ENCODE results near the gene CUZD1.

The CUZD1 gene

DNA sequence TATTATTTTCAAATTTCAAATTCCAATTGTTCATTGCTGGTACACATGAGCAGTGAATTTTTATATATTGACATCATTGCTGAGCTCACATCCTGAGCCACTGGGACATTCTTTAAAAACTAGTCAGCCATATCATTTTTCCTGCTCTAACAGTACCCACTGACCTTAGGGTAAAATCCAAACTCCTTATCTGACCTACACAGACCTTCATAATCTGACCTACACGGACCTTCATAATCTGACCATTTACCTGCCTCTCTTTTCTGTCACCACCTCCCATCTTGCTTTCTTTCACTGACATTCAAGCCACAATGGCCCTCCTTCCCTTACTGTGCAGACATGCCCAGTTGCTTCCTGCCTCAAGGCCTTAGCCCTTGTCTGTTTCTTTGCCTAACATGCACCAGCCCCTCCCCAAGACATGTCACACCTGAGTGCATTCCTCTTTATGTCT lies 16.1 kb upstream of the CUZD1 start:
- TF ChIP-seq SIN3A (IDR thresholded peaks at IDR 0.05; ENCODE audit: borderline replicate concordance, insufficient read depth, low read length) (no peak), REST (IDR thresholded peaks at IDR 0.05; ENCODE audit: insufficient read depth in 1 of 2, low read depth in 2 of 2, low read length in 2 of 2) (no peak), FOXP2 (optimal IDR thresholded peaks at IDR 0.05; ENCODE audit: borderline replicate concordance, extremely low read depth, extremely low read length, insufficient read depth) (no peak), TAF1 (IDR thresholded peaks at IDR 0.05; ENCODE audit: borderline replicate concordance, insufficient read depth, low read length) (no peak)

DNA sequence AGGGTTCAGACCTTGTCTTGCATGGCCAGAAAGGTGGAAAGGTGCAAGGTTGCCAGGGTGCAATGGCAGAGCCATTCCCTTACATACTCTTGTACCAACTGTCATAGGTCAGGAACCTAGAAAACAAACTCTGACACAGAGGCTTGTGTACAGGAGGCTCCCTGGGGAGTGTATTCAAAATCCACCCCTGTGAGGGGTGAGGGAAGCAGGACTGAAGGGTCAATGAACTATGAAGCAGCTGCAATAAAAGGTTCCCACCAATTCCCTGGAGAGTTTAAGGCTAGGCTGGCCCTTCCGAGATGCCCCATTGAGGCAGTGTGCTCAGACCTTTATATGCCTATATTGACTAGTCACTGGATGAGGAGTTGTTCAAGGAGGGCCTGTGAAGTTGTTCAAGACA lies 13.9 kb upstream of the CUZD1 start:
- TF ChIP-seq FOXP2 (optimal IDR thresholded peaks at IDR 0.05; ENCODE audit: borderline replicate concordance, extremely low read depth, extremely low read length, insufficient read depth) (no peak), TAF1 (IDR thresholded peaks at IDR 0.05; ENCODE audit: borderline replicate concordance, insufficient read depth, low read length) (no peak), POLR2AphosphoS5 (IDR thresholded peaks at IDR 0.05; ENCODE audit: low read depth, low read length) (no peak), REST (IDR thresholded peaks at IDR 0.05; ENCODE audit: insufficient read depth in 1 of 2, low read depth in 2 of 2, low read length in 2 of 2) (no peak), SIN3A (IDR thresholded peaks at IDR 0.05; ENCODE audit: borderline replicate concordance, insufficient read depth, low read length) (no peak)

DNA sequence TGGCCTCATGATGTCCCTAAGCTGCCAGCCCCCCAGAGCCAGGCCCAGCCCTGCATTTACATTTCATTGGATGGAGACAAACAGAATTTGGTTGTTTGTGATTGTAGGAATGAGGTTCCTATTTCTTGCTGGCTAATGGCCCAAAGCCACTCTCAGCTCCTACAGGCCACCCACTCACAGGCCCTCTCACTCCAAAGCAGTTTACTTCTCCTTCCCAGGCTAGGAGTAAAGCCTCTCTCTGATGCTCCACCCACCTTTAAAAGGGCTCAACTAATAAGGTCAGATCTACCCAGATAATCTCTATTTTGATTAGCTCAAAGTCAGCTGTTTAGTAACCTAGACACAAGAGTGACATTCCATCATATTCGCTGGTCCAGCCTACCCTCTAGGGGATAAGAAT lies 11.2 kb upstream of the CUZD1 start:
- TF ChIP-seq TAF1 (IDR thresholded peaks at IDR 0.05; ENCODE audit: borderline replicate concordance, insufficient read depth, low read length) (no peak), REST (IDR thresholded peaks at IDR 0.05; ENCODE audit: insufficient read depth in 1 of 2, low read depth in 2 of 2, low read length in 2 of 2) (no peak), POLR2AphosphoS5 (IDR thresholded peaks at IDR 0.05; ENCODE audit: low read depth, low read length) (no peak), FOXP2 (optimal IDR thresholded peaks at IDR 0.05; ENCODE audit: borderline replicate concordance, extremely low read depth, extremely low read length, insufficient read depth) (no peak), SIN3A (IDR thresholded peaks at IDR 0.05; ENCODE audit: borderline replicate concordance, insufficient read depth, low read length) (no peak)

DNA sequence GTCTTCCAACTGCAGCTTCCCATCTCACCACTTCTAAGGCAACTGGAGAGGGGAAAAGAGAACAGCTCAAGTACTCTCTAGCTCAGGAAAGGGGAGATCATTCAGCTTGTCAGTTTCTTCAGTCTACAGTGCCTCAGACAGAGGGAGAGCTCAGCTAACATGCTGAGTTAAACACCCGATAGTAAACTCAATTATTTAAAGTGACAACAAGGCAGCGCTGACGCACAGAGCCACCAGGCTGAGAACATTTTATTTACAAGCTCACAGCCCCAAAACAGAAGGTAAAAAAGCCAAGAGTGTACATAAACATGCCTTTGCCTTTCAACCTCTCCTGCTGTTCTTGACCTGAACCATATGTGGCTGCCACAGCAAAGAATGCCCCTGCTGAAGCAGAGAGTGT lies 10.1 kb upstream of the CUZD1 start:
- TF ChIP-seq REST (IDR thresholded peaks at IDR 0.05; ENCODE audit: insufficient read depth in 1 of 2, low read depth in 2 of 2, low read length in 2 of 2): no peak
- no peak for TF ChIP-seq TAF1 (IDR thresholded peaks at IDR 0.05; ENCODE audit: borderline replicate concordance, insufficient read depth, low read length)
- TF ChIP-seq FOXP2 (optimal IDR thresholded peaks at IDR 0.05; ENCODE audit: borderline replicate concordance, extremely low read depth, extremely low read length, insufficient read depth): no peak
- TF ChIP-seq POLR2AphosphoS5 (IDR thresholded peaks at IDR 0.05; ENCODE audit: low read depth, low read length): no peak
- TF ChIP-seq SIN3A (IDR thresholded peaks at IDR 0.05; ENCODE audit: borderline replicate concordance, insufficient read depth, low read length): no peak

DNA sequence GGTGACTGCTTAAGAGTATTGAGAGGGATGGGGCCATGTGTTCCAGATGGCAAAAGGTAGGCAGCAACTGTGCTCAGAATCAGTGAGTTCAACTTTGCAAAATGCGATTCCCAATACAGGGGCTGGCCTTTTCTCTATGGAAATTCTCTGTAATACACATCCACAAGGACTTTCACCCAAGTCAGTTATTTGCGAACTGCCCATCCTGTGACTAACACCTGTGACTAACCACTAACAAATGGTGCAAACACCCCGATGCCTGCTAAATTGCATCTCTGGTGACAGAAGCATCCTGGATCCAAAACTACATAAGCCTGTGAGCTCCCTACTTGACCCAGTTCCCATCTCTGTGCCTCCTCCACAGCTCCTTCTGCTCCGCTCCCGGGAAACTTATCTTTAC lies 9.0 kb upstream of the CUZD1 start:
- TF ChIP-seq FOXP2 (optimal IDR thresholded peaks at IDR 0.05; ENCODE audit: borderline replicate concordance, extremely low read depth, extremely low read length, insufficient read depth) (no peak), TAF1 (IDR thresholded peaks at IDR 0.05; ENCODE audit: borderline replicate concordance, insufficient read depth, low read length) (no peak), POLR2AphosphoS5 (IDR thresholded peaks at IDR 0.05; ENCODE audit: low read depth, low read length) (no peak), REST (IDR thresholded peaks at IDR 0.05; ENCODE audit: insufficient read depth in 1 of 2, low read depth in 2 of 2, low read length in 2 of 2) (no peak), SIN3A (IDR thresholded peaks at IDR 0.05; ENCODE audit: borderline replicate concordance, insufficient read depth, low read length) (no peak)
